SHP77 (cell line): ENCODE measurements around the gene COMTD1.
"Not testable (repeated sequence)": the region's sequence is repeated elsewhere in the genome, so short reads cannot be mapped to it uniquely, and the experiment has no call there.

Experiments
- DNase-seq, 2 experiments: peaks; one replicate each; lab custom pipeline; 2025; lab: John Stamatoyannopoulos, UW

Gene COMTD1

GRCh38 chr10:75195035-75195763, 40.6 kb downstream of the COMTD1 start:
- no peak for DNase-seq

GRCh38 chr10:75194625-75195024, 41.1 kb downstream of the COMTD1 start:
- not testable (repeated sequence) for DNase-seq

GRCh38 chr10:75191821-75192568, 43.8 kb downstream of the COMTD1 start:
- DNase-seq: no peak

GRCh38 chr10:75189266-75190096, 46.3 kb downstream of the COMTD1 start:
- no peak for DNase-seq

GRCh38 chr10:75188522-75188921, 47.2 kb downstream of the COMTD1 start:
- DNase-seq: not testable (repeated sequence)

GRCh38 chr10:75187961-75188426, 47.8 kb downstream of the COMTD1 start:
- peak; percentile 12 to 16 for DNase-seq

- DNase-seq: no peak
These were observed 49.4 kb downstream of the COMTD1 start for GRCh38 chr10:75186310-75186709.
